ENCODE data around the gene AMH.

- TF ChIP-seq CTCF (IDR thresholded peaks at IDR 0.05) (no peak), EP300 (IDR thresholded peaks at IDR 0.05) (no peak), POLR2A (IDR thresholded peaks at IDR 0.05) (no peak)
These were observed 4.3 kb downstream of the AMH start for GRCh38 chr19:2253106-2254063.

Measured in tibial nerve (tissue), 4 donors.